GM18867 (cell line): Measurements from ENCODE around the gene EVL.
"Not testable (repeated sequence)": the region's sequence is repeated elsewhere in the genome, so short reads cannot be mapped to it uniquely, and the experiment has no call there.

Experiments used
- ATAC-seq: cut with Tn5 transposase; IDR thresholded peaks from one replicate; pipeline ENCODE4 v1.9.1; 2021; ENCODE audit warnings: mild to moderate bottlenecking, moderate library complexity; ENCODE audit not compliant: unreplicated experiment

EVL gene

DNA sequence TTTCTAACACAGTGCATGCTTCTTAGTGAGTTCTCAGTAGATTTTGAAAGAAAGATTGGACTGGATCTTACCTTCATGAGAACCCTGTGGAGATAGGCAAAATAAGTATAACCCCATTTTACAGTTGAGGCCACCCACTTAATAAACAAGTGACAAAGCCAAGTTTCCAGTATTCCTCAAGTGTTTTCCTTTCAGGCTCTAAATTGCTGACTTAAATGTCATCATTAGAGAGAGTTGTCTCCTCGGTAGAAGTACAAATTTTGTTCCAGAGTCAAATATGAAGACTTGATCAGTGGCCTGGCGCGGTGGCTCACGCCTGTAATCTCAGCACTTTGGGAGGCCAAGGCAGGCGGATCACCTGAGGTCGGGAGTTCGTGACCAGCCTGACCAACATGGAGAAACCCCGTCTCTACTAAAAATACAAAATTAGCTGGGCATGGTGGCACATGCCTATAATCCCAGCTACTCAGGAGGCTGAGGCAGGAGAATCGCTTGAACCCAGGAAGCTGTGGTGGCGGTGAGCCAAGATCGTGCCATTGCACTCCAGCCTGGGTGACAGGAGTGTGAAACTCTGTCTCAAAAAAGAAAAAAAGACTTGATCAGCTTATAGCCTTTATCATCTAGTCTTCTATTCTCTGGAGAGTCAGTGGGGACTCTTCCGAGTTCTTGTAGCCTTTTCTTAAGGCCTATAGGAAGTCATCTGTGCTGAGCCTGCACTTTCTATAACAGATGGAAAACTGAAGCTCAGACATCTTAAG, 708 bp upstream of the EVL start:
- not testable (repeated sequence) for ATAC-seq

DNA sequence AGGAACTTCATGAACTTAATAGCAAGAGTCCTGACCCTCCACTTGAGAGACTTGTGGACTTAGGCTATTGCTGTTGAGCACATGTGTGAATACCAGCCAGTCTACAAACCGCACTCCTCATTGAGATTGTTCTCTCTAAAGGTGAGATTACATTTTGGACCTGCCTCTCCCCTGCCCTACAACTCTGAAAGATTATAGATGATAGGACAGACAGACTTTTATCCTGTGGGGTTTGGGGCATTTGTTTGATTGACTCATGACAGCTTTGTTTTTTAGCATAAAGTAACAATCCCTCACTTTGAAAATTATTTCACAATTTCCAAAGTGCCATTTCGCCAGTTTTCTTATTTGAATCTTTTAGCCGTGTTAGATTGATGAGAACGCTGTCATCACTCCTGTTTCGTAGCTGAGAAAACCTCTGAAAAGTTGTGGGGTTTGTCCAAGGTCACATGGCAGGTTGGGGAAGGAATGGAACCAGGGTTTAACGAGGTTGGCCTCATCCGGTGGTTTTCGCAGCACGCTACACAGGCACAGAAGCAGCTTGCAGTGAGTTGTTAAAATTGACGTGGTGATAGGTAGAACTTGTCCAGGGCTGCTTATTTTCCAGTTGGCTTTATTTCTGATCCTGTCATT, 836 bp downstream of the EVL start:
- ATAC-seq: peak; percentile 33

DNA sequence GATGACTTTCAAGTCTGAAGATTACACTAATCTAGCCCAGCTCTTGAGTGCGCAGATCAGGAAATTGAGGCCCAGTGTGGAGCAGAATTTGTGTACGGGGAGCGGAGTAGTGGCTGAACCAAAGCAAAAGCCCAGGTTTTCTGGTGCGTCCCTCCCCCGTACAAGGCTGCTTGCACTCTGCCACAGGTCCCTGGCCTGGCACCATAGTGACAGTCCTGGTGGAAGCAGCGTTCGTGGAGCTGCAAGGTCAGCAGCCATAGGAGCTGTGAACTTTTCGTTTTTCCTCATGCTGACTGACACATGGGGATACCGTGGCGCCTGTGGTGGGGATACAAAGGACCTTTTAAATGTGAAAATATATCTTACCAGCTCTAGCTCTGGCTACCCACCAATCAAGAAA, 1.7 kb downstream of the EVL start:
- ATAC-seq: no peak

DNA sequence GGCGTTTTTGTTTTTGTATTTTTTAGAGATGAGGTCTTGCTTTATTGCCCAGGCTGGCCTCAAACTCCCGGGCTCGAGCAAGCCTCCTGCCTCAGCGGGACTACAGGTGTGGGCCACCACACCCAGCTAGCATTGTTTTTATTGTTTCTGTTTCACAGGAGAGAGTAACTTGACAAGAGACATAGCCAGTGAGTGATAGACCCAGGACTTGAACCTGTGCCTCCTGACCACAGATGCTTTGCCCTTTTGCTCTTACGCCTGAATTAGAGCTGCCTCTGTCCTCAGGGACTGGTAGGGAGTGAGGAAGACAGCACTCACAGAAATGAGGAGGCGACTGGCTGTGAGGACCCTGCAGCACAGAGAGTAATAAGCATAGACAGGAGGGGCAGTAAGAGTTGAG, 2.3 kb downstream of the EVL start:
- no peak for ATAC-seq

DNA sequence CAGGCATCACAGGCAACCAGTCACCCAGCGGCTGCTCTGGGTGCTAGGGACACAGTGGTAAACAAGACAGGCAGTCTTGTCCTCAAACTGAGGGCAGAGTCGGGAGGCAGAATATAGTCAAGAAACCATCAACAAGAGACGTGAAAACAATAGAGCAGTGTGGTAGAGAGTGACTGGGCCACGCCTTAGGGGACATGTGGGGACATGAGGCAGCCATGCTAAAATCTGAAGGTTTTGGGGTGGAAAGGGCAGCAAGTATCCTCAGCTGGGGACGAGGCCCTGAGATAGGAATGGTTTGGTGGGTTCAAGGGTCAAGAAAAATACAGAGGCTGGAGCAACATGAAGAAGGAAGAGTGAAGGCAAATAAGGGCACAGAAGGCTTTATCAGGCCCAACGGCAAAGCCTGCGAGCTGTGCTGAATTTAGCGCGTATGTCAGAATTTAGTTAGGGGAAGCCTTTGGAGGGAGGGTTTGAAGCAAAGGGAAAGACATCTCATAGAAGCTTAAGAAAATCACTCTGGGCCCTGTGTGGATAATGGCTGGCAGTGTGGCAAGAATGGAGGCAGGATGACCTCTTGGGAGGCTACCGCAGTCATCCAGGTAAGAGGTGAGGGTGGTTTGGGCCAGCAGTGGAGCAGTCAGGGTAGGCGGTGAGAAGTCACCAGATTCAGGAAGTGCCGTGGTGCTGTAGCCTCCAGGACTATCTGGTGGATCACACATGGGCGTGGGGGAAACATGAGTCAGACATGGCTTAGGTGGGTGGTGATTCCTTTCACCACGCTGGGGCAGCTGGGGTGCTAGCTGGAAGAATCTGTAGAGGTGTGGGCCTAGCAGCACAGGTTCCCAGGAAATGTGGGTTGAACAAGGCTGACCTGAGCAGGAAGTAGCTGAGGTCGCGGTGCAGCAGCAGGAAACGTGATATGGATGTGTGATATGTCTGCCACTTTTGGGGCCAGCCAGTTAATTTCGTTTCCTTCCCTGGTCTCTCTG, 3.0 kb downstream of the EVL start:
- ATAC-seq: peak; percentile 31

DNA sequence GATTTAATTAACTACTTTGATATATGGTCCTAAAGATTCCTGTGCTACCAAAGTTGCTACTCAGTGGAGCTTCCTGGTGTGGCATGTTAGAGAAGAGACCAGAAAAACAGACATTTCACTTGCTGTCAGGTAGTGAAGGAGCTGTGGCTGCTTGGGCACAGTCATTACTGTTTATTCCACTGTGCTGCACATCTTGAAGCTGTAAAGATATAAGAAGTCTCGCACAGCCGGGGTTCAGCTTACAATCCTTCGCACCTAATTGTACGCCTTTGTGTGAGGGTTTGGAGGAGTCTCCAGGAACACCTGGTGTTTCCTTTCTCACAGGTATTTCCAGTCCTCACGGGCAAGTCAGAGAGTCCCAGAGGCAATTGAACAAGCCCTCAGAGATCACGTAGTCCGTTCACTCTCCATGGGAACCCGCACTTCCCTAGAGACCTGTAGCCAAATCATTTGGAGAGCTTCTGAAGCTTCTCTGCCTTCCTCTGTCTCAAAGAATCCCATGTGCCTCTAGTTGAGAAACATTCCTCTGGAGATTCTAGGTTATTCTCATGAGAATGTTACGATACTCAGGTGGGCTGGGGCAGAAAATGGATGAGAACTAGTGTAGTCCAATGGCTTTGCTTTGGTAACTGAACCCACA, 4.1 kb downstream of the EVL start:
- ATAC-seq: no peak

DNA sequence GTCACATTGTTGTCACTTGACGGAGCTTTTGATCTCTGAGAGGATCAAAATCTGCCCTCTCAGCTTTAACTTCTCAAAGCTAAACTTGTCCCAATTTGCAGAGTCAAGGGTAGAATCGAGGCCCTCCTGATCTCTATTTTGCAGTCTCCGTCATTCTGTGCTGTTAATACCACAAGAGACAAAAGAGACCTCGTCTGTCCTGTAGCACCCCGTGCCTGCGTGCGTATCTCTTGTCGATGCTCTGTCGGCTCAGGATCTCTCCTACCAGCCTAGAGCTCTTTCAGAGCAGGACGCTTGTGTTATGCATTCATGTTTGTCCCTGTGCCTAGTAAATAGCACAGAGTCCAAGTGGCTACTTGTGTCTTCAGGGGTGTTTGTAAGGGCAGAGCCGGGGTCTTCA, 5.1 kb downstream of the EVL start:
- ATAC-seq: no peak

DNA sequence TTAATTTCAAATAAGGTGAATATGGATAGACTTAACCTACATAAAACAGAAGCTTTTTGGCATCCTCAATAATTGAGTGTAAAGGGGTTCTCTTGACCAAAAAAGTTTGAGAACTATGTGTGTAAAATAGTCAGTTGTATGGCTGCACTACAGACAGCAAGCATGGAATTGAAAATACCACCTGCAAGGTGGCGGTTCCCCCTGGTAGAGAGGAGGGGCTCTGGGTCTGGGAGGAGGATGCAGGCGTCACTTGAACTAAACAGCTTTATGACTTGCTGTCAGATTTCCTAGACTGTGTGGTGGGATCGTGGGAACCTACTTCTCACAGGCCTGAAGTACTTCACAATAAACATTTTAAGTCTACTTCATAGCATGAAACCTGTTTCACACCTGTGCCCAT, 6.3 kb downstream of the EVL start:
- ATAC-seq: no peak

DNA sequence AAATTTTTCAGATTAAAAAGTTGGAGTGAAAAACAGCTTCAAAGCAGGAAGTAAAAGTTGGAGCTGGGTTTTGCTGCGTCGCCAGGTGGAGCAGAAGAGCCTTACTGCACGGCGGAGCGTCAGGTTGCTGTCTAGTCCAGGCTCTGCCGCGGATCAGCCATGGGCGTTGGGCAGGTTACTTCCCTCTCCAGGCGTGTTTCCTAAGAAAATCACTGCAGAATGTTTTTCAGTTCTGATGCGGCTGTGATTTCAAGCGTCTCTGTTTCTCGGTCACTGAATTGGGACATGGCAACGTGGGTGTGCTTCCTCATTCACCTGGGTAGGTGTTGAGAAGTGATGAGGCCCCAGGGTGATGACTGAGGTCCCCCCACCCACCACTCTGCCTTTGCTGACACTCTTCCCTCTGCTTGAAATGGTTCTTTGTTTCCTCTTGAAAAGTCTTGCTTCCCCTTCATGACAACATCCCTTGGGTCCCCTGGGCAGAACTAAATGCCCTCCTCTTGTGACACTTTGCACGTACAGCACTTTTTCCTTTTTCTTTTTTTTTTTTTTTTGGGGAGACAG, 7.6 kb downstream of the EVL start:
- ATAC-seq: no peak

DNA sequence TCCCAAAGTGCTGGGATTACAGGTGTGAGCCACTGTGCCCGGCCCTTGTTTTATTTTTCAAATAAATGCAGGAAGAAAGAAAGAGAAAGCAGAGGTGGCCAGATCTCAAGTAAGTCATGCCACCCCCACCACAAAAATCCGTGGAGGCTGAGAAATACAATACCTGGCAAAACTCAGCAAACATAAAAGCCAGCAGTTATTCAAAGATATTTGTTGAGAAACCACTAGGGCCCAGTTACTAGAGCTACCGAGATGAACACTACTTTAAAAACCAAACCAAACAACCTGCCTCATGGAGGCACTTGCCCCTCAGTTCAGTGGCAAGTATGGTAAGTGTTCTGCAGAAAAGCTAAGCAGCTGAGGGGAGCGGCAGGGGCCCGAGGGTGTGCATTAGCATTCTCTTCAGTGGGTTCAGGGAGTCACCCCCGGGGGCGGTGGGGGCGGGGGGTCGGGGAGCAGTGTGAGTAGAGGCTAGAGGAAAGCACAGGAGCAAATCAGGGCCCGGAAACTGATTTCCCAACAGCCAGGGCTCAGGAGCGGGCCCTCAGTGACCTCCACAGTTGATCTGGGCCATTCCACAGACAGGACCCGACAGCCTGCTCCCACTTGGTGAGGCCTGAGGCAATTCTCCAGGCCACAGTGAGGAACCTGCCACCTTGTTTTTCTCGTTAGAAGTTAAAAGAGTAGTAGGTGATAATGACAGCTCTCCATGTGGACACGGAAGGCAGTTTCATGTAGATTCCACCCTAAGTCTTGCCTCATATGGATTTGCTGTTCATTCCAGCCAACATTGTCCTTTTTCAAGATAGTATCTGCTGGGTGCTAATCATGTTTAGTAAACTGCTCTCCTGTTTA, 8.6 kb downstream of the EVL start:
- ATAC-seq: no peak

DNA sequence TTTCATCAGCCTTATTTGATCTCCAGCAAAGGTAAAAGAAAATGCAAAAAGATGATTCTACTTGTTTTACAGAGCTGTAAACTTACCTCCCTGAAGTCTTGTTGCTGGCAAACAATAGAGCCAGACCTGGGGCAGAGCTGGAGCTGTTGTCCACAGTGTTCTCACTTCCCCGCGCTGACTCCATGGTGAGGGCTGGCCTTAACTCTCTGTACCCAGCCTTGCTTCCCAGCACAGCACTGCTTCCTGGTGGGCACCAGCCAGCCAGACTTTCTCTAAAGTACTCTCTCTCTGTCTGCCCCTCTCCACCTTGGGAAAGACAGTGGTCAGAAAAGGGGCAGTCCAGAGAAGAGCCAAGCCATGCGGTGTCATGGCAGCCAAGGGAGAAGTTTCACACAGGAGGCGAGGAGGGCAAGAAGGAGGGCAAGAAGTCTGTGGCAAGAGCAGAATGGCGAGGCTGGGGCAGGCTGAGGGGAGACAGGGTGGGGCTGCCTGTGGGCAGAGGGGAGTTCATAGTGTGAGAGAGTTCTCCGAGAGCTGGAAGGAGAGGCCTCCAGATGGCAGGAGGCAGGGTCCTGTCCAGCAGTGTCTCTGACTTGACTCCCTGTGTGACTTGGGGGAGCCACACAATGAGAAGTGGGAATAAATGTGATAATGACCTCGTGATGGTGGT, 9.3 kb downstream of the EVL start:
- ATAC-seq: no peak

DNA sequence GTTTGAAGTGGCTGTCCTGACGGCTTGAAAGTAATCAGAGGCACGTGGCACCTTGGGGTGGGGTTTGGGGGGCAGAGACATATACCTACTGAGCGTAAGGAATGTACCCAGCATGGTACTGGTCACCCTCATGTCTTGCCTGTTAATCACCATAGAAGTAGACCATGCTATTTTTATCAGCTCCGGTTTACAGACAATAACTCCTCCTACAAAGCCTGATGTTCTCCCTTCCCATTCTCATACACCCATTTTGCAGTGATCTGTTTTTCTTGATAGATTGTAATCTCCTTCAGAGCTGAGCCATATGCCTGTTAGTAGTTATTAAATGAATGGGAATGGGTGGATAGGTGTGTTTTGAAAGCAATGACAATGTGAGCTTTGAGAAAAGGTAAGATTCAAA, 10.5 kb downstream of the EVL start:
- ATAC-seq: no peak

DNA sequence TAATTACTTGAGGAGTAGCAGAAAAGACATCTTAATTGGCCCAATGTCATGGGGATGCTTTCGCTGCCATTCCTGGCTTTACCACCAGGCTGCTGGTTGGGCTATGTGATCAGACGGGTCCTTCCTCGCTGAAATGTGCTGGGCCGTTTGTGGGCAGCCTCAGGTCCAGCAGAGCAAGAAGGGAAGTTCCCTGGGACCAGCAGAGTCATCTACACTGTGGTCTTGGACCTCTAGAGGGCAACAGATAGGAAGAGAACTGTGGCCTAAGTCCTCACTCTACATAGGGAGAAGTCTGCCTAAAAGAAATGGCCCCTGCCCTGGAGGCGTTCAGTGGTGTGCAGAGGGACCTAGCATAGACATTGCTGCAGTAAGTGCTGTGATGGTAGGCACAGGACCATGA, 10.9 kb downstream of the EVL start:
- no peak for ATAC-seq

DNA sequence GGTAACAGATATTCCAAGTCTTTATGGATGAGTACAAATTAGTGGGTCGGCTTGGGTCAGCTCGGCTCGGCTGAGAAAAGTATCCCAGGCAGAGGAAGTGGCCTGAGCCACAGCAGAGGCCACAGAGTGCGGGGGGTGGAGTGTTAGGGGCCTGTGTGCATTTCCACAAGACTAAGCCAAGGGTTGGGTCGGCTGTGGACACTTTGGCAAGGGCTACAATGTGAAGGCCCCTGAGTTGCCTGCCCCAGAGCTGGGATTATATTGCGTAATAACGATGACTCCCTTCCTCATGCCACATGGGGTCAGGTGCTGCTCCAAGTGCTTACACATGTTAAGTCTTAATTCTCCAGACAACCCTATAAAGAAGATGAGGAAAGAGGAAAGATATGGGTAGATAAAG, 11.4 kb downstream of the EVL start:
- ATAC-seq: no peak

DNA sequence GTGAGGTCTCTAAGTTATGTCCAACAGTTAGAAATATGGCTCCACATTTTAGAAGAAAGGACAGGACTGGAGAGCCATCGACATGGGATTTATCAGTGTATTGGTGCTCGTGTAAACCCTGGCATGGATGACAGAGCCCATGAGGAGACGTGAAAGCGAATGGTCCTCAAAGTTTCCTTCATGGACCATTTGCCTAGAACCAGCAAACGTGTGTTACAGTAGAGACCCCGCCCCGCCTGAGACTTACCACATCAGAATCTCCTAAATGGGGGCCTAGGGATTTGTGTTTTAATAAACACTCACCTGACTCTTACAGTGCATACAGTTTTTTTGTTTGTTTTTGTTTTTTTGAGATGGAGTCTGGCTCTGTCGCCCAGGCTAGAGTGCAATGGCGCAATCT, 12.2 kb downstream of the EVL start:
- no peak for ATAC-seq

DNA sequence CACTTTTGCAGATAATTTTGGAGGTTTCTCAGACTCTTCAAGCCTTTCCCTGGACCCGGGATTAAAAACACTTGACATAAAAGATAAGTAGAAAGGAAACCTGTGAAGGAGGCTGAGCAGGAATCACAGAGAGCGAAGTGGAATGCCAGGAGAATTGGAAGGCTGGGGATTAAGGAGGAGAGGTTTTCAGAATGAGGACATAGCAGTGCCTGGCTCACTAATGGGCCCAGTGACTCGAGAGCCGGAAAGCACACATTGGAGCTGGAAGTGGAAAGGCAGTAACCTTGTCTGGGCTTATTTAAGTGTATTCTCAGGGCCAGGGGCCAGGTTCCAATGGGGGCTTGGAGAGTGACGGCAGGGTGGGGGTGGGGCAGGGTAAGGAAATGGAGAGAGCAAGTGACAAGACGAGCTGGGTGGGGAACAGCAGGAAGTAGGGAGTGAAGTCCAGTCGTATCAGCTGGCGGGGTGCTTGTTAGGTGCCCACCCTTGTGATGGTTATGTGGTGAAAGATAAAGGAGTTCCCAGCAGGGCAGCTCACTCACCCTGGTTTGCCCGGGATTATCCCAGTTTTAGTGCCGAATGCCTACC, 13.1 kb downstream of the EVL start:
- no peak for ATAC-seq

DNA sequence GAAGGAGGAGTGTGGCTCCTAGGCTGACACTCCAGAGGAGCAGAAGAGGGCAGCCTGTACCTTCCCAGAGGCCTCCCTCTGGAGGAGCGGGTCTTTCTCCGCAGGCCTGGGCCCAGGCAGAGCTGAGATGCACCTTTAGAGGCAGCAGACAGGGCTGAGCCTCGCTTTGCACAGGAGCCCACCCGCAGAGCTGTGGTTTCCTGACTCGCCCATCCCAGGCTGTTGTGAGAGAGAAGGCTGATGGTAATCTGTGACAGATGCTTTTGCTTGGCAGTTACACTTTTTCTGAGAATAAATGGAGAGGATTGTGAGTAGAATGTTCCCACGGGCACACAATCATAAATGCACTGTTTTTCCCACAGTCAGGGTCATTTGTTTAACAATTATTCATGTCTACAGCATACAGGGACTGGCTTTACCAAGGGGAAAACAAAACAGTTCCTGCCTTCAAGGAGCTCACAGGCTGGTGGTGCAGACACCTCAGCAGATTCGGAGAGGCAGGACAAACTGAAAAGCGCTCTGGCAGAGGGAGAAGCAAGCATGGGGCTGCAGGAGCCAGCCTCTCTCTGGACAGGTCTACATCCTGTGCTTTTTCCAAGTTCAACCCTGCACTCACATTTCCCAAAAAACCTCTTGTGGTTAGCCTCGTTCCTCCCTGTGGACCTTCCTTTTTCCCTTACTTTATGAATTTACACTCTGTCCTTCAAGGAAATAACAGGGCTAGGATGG, 13.9 kb downstream of the EVL start:
- no peak for ATAC-seq

DNA sequence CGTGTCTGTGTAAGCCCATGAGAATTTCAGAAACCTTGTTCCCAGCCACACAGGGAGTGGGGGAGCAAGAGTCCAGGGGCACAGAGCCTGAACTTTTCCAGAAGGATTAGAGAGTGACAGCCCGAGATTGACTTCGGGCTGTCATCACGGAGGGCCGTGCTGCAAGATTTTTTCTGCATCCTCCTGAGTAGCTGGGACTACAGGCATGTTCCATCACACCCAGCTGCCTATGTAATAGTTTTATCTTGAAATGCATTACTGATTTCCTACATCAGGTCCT, 14.4 kb downstream of the EVL start:
- no peak for ATAC-seq

DNA sequence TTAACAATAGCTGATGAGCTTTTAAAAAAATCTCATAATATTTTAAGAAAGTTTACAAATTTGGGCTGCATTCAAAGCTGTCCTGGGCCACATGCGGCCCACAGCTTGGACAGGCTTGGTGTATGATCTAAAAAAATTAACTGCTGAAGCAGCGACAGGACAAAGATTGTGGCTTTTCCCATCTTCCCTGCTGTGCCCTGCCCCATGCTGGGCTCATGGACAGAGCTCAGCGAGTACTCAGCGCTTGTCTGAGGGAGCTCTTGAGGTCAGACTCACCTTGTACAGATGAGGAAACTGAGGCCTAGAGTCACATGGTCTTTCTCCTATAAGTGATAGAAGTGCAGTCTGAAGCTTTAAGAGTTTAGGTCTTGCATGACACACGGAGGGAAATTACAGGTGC, 15.0 kb downstream of the EVL start:
- no peak for ATAC-seq
